Activated CD8-positive, alpha-beta memory T cell treated with anti-CD3 and anti-CD28 coated beads, Interleukin-2, amount 10 ng/mL, durations not matched to agents 7 days and 5 days (primary cell): ENCODE results near the gene FCMR. TPM values are rescaled to one million over a fixed set of nuclear protein-coding genes. Genes with fewer than 3 reads are reported as not detected.

ENCODE experiments used
- ATAC-seq: fragments of 150-1000 bp; cut with Tn5 transposase; one replicate; pipeline ENCODE4 v1.10.0; 2021; ENCODE audit warnings: moderate library complexity
- CTCF ChIA-PET: fragments of 350-600 bp; sonication (Branson Sonifier 250); formaldehyde crosslinking; loops from one replicate; lab custom pipeline; 2021; ENCODE audit warnings: antibody characterized with exemption; lab: Charles Lee
- DNase-seq: peaks from one replicate; pipeline ENCODE4 v3.0.0-alpha.2; 2020
- H3K27ac Mint-ChIP-seq: one replicate; pipeline ENCODE4 v1.8.0; 2021; ENCODE audit warnings: mild to moderate bottlenecking, mixed read lengths
- H3K27me3 Mint-ChIP-seq: one replicate; pipeline ENCODE4 v1.8.0; 2021; ENCODE audit warnings: mixed read lengths
- H3K36me3 Mint-ChIP-seq: one replicate; pipeline ENCODE4 v1.8.0; 2021; ENCODE audit warnings: mild to moderate bottlenecking, mixed read lengths
- H3K4me1 Mint-ChIP-seq: one replicate; pipeline ENCODE4 v1.8.0; 2021; ENCODE audit warnings: mixed read lengths
- H3K4me3 Mint-ChIP-seq: one replicate; pipeline ENCODE4 v1.8.0; 2021; ENCODE audit warnings: mild to moderate bottlenecking, moderate library complexity, mixed read lengths
- H3K9me3 Mint-ChIP-seq: one replicate; pipeline ENCODE4 v1.8.0; 2022; ENCODE audit warnings: low read depth, mixed read lengths
- total RNA-seq, 2 experiments: library from RNA; stranded (reverse); gene quantifications; one replicate each; pipeline ENCODE4 v1.2.3, GENCODE V29; 2021

The FCMR gene
- total RNA-seq, 2 experiments from 2014 or later = 33.0 to 37.2 TPM

DNA sequence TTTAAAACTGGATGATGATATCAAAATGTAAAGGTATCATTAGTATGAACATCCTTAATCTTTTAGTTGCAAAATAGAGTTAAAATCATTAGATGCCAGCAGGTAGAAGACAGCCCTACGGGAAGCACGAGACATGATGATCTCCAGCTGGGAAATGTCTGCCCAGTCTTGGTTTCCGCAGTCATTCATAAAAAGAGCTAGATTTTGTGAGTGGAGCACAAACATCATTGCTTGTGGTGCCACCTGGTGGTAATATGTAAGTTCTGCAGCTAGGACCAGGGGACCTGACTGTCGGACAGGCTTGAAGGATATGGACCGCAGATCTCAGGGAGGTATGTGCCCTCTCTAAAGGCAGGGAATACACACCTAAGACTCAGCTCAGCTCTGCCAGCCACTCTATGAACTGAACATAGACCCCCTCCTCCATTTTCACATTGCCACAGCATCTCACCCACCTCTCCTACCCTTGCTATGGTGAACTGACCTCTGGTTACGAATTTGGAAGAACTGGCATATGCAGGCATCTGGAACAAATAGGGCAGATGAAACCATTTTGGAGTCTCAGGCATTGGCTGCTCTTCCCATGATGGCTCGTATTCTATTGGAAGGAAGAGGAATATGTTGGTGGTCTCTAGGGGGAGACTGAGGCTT, 9.2 kb downstream of the FCMR start:
- Mint-ChIP-seq H3K4me3 (no peak overlapping the region), H3K9me3 (no peaks in the 10 kb centered on the region), H3K4me1 (peaks cover 40% of the 10 kb centered on the region), H3K27me3 (peaks cover 4% of the 10 kb centered on the region), H3K36me3 (peaks cover 9% of the 10 kb centered on the region), H3K27ac (no peak overlapping the region)
- CTCF ChIA-PET = interaction anchor here (0.6 to 5.1 kb wide), 69 partner anchors 9 to 305 kb away, joined by 3 to 145 read pairs (median 4); partner anchors contain the start of genes DYRK3, FCMR, IL20 and IL24
- peak; percentile 79 for DNase-seq
- peak; percentile 53 for ATAC-seq

DNA sequence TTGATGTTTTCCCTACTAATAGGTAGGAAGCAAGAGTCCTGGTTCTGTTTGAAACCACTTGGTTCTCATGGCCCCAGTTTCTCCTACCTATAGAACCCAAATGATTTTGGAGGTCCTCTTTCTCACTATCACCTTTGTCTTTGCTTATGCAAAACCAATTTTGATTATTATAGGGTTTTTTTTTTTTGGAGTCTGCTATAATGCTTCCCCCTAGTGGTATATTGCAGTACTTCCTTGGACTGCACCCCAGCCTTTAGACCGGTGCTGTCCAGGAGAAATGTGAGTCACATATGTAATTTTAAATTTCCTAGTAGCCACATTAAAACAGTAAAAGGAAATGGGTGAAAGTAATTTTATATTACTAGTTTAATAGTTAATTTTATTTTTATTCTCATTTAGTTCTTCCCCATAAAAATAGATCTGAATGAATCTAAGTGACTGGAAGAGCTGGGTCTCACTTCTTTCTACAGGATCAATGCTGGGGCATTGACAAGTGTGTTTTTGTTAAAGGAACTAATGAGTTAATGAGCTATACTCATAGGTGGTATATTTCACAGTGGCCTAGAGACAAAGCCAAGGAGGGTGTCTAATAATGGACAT, 10.6 kb downstream of the FCMR start:
- CTCF ChIA-PET = interaction anchor here (0.7 to 5.1 kb wide), 34 partner anchors 9 to 280 kb away, joined by 3 to 145 read pairs (median 10); partner anchors contain the start of genes FCMR, IL20 and IL24
- H3K36me3 Mint-ChIP-seq = peaks cover 11% of the 10 kb centered on the region
- H3K9me3 Mint-ChIP-seq = no peaks in the 10 kb centered on the region
- H3K4me3 Mint-ChIP-seq = no peak overlapping the region
- ATAC-seq = peak; percentile 42
- peak; percentile 54 for DNase-seq
- peaks cover 33% of the 10 kb centered on the region for H3K4me1 Mint-ChIP-seq
- H3K27ac Mint-ChIP-seq = no peak overlapping the region
- peaks cover 4% of the 10 kb centered on the region for H3K27me3 Mint-ChIP-seq

DNA sequence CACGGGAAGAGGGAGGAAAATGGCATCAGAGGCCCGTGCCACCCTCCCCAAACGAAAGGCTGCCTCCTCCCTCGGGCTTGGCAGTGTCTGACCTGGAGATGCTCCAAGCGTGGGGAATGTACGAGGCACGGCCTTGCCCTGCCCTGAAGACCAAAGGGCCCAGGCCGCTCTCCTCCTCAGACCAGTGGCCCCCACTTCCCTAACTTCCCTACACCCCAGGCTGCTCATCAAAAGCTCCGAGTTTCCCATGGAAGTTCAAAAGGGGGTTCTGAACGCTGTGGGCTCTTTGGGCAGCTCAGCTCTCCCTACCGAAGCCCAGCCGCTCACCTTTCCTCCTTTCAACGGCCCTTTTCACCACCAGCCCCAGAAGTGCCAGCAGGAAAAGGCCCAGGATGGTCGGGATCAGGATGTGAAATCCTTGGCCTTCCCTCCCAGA, 11.8 kb downstream of the FCMR start:
- DNase-seq (no peak), ATAC-seq (no peak)
- Mint-ChIP-seq H3K36me3 (peaks cover 13% of the 10 kb centered on the region), H3K4me1 (peaks cover 34% of the 10 kb centered on the region), H3K9me3 (no peaks in the 10 kb centered on the region), H3K27me3 (peaks cover 4% of the 10 kb centered on the region), H3K4me3 (peak overlapping the region; percentile 15), H3K27ac (no peak overlapping the region)
- CTCF ChIA-PET = interaction anchor here (0.9 to 4.0 kb wide), 25 partner anchors 8 to 246 kb away, joined by 3 to 35 read pairs (median 6); partner anchors contain the start of genes FCMR, IL20 and IL24

DNA sequence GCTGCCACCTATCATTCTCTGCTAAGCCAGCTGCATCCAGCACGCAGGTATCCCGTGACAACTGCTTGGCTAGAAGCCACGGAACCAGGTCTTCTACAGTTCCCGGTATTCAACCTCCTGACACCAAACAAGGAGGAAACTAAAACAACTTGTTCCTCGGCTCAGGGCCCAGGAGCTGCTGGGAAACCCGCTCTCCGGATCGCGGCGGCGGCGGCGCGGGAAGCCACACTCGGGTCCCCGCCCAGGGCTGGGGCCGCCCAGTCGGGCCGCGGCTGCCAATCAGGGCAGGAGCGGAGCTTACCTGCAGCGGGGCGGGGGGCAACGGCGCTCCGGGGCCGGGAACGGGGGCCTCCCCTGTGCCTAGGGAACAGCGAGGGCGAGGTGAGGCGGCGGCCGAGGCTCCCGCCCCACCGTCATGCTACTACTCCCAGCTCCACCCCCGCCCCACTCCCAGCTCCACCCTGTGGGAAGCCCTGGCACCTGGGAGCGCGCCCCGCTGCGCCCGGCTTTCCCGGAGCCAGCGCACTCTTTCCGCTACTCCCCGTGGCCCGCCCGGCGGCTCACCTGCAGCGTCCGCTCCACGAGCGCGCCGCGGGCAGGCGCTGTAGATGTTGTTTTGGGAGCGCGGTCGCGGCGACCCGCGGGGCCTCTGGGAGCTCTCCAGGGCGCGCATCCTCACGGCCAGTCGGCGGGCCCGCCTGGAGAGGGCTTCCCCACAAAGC, 12.4 kb downstream of the FCMR start:
- peaks cover 4% of the 10 kb centered on the region for H3K27me3 Mint-ChIP-seq
- no peaks in the 10 kb centered on the region for H3K9me3 Mint-ChIP-seq
- H3K36me3 Mint-ChIP-seq = peaks cover 19% of the 10 kb centered on the region
- CTCF ChIA-PET = interaction anchor here (0.7 to 4.0 kb wide), 30 partner anchors 9 to 245 kb away, joined by 3 to 35 read pairs (median 4); partner anchors contain the start of genes FCMR, IL20 and IL24
- no peak overlapping the region for H3K27ac Mint-ChIP-seq
- H3K4me1 Mint-ChIP-seq = peaks cover 38% of the 10 kb centered on the region
- peak; percentile 52 for ATAC-seq
- DNase-seq = no peak
- H3K4me3 Mint-ChIP-seq = peak overlapping the region; percentile 39

DNA sequence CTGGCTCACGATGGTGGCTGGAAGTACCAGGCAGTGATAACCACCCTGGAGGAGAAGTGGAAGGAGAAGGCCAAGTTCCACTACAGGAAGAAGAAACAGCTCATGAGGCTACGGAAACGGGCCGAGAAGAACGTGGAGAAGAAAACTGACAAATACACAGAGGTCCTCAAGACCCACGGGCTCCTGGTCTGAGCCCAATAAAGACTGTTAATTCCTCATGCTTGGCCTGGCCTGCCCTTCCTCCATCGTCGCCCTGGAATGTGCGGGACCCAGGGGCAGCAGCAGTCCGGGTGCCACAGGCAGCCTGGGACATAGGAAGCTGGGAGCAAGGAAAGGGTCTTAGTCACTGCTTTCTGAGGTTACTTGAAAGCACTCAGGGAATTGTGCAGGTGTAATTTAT, 13.7 kb downstream of the FCMR start:
- CTCF ChIA-PET = interaction anchor here (1.1 to 4.0 kb wide), 12 partner anchors 8 to 182 kb away, joined by 3 to 35 read pairs (median 8); partner anchors contain the start of gene IL20
- Mint-ChIP-seq H3K9me3 (no peaks in the 10 kb centered on the region), H3K27ac (no peak overlapping the region), H3K4me3 (no peak overlapping the region), H3K27me3 (peaks cover 4% of the 10 kb centered on the region), H3K36me3 (peaks cover 23% of the 10 kb centered on the region), H3K4me1 (peaks cover 38% of the 10 kb centered on the region)
- DNase-seq = no peak
- ATAC-seq = no peak

DNA sequence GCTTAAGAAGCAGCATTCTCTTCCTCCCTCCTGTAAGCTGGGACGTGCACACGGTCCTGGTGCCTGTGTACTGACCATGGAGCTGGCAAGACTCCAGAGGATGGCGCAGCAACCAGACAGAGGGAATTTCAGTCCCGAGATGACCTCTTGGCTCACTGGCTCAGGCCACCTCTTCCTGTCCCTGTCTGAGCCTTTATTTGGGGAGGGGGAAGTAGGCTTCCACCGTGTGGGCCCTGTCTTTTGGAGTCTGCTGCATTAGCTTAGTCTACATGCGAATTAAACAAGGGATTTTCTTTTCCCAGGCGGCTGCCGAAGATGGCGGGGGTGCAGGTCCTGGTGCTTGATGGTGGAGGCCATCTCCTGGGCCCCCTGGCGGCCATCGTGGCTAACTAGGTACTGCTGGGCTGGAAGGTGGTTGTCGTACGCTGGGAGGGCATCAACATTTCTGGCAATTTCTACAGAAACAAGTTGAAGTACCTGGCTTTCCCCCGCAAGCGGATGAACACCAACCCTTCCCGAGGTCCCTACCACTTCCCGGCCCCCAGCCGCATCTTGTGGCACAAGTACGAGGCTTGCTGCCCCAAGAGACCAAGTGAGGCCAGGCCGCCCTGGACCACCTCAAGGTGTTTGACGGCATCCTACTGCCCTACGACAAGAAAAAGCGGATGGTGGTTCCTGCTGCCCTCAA, 14.3 kb downstream of the FCMR start:
- peaks cover 25% of the 10 kb centered on the region for H3K36me3 Mint-ChIP-seq
- no peaks in the 10 kb centered on the region for H3K9me3 Mint-ChIP-seq
- H3K27ac Mint-ChIP-seq = no peak overlapping the region
- peaks cover 4% of the 10 kb centered on the region for H3K27me3 Mint-ChIP-seq
- DNase-seq (no peak), ATAC-seq (no peak)
- peaks cover 34% of the 10 kb centered on the region for H3K4me1 Mint-ChIP-seq
- no peak overlapping the region for H3K4me3 Mint-ChIP-seq
- CTCF ChIA-PET = interaction anchor here (1.1 to 4.0 kb wide), 13 partner anchors 12 to 193 kb away, joined by 3 to 32 read pairs (median 7); no protein-coding TSS in a partner anchor

DNA sequence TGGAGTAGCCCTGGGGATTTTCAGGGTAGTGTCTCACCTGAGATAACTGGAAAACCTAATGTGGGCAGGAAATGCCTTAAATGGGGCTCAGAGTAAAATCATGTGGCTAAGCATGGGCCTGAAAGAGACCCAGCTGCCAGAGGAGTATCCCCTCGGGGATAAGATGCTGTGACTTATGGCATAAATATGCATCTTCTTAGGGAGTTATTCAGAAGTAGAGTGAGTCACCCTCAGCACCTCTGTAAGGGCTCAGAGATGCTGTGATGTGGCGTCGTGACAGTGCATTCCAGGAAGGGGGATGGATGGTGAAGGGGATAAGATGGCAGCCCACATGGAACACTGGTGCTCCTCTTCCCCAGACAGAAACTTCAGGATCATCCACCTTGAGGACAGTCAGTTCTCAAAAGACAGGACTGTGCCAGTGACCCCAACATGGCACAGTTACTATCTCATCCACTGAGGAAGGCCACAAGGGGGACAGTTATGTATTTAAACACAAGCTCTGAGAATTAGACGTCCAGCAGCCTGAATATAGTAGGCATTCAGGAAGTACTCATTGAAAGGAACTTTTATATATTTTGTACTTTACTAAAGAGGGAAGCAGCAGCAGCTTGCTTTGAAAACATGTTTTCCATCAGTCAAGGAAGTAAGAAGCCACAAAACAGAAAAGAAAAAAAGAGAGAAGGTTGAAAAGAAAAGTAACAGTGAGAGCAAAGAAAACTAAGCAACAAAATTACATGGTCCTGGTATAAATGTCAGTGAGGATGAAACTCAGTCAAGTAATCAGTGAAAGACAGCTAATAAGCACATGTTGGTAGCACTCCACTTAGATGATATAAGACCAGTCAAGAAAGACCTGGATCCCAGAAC, 16.2 kb downstream of the FCMR start:
- no peak for DNase-seq
- Mint-ChIP-seq H3K36me3 (peaks cover 22% of the 10 kb centered on the region), H3K9me3 (no peaks in the 10 kb centered on the region), H3K27ac (peak overlapping the region; percentile 7), H3K27me3 (peaks cover 4% of the 10 kb centered on the region), H3K4me1 (peaks cover 30% of the 10 kb centered on the region), H3K4me3 (peak overlapping the region; percentile 1)
- CTCF ChIA-PET = interaction anchor here (0.7 to 2.6 kb wide), 17 partner anchors 9 to 256 kb away, joined by 3 to 9 read pairs (median 5); partner anchors contain the start of gene IL20
- ATAC-seq = no peak

DNA sequence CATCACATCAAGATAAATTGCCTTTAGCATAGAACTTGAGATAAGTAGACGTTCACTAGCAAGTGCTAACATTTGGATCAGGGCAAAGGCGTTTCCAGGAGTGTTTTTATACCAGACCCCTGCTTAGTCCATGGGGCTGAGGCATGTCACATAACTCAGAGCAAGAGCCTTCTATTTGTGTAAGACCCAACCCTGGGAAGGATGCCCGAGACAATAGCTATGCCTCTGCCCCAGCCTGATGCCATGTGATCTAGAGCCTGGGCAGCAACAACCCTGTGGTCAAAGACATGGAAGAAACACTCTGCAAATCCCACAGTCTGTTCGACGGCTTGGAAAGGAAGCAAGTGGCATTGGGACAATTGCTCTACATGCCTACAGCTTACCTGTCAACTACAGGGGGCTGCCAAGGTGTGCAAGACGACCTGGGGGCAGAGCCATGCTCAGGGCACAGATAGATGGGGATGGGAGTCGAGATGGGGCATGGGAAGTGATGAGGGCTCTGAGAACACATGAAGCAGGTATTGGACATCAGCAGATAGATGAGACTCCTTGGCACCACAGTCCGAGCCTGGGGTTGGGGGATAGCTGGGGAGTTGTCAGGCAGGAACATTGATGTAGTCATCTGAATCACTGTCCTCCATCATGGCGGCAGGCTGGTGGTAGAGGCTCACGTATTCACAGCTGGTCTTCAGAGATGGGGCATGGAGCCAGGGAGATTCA, 17.2 kb downstream of the FCMR start:
- Mint-ChIP-seq H3K9me3 (no peaks in the 10 kb centered on the region), H3K4me3 (no peak overlapping the region), H3K27me3 (peaks cover 4% of the 10 kb centered on the region), H3K27ac (no peak overlapping the region), H3K4me1 (peaks cover 30% of the 10 kb centered on the region), H3K36me3 (peaks cover 22% of the 10 kb centered on the region)
- no peak for ATAC-seq
- CTCF ChIA-PET = interaction anchor here (1.2 to 2.6 kb wide), 7 partner anchors 8 to 178 kb away, joined by 3 to 8 read pairs (median 5); no protein-coding TSS in a partner anchor
- no peak for DNase-seq

DNA sequence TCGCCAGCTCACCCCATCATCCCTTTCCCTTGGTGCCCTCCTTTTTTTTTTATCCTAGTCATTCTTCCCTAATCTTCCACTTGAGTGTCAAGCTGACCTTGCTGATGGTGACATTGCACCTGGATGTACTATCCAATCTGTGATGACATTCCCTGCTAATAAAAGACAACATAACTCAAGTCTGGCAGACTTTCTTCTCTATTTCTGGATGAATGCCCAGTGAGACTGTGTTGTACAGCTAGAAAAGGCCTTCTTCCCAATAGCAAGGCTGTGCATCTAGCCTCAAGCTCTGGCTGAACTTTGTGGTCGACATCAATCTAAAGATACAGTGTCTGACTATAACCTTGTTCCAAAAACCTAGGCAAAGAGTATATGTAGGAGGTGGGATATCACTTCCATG, 18.1 kb downstream of the FCMR start:
- Mint-ChIP-seq H3K9me3 (no peaks in the 10 kb centered on the region), H3K27ac (no peak overlapping the region), H3K36me3 (peaks cover 20% of the 10 kb centered on the region), H3K4me1 (peaks cover 26% of the 10 kb centered on the region), H3K4me3 (no peak overlapping the region), H3K27me3 (peaks cover under 1% of the 10 kb centered on the region)
- ATAC-seq (no peak), DNase-seq (no peak)
- CTCF ChIA-PET = interaction anchor here (0.8 to 1.6 kb wide), 4 partner anchors 8 to 169 kb away, joined by 3 to 5 read pairs (median 4); no protein-coding TSS in a partner anchor

DNA sequence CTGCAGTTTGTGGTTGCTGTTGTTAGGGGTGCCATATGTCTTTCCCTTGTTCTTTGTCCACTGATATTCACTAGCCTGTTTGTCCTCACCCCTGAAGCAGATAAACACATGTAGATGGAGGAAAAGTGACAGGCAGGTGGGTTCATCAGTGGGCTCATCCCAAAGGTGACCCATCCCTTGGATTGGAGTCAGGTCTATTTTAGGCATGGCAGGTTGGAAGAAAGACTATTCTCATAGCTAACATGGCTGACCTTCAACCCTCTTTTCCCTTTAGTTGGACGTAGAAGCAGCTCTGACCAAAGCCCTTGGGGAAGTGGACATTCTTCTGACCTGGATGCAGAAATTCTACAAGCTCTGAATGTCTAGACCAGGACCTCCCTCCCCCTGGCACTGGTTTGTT, 19.0 kb downstream of the FCMR start:
- Mint-ChIP-seq H3K27ac (no peak overlapping the region), H3K4me1 (peaks cover 22% of the 10 kb centered on the region), H3K27me3 (no peaks in the 10 kb centered on the region), H3K36me3 (peaks cover 18% of the 10 kb centered on the region), H3K9me3 (no peaks in the 10 kb centered on the region), H3K4me3 (no peak overlapping the region)
- DNase-seq = no peak
- ATAC-seq = no peak
- CTCF ChIA-PET = interaction anchor here (1.3 kb wide), 1 partner anchor 93 kb away, joined by 3 read pairs; no protein-coding TSS in a partner anchor

DNA sequence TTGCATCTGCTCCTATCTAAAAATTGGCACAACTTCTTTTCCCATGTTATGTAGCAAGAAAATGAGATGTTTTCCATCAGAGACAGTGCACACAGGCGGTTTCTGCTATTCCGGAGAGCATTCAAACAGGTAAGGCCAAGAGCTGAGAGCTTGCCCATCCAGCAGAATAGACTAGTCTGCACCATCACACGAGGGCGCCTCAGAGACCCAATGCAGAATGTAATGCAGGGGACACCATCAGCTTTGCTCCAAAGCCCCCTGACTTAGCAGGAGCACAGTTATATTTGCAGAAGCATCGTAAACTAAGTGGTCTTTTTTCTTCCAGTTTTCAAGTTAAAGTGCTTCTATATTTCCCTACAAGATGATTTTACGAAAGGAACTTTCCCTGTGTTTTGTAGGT, 19.8 kb downstream of the FCMR start:
- no peak for ATAC-seq
- Mint-ChIP-seq H3K36me3 (peaks cover 18% of the 10 kb centered on the region), H3K4me3 (no peak overlapping the region), H3K27me3 (peaks cover 2% of the 10 kb centered on the region), H3K9me3 (no peaks in the 10 kb centered on the region), H3K4me1 (peaks cover 29% of the 10 kb centered on the region), H3K27ac (no peak overlapping the region)
- CTCF ChIA-PET = interaction anchor here (0.8 to 2.6 kb wide), 4 partner anchors 10 to 175 kb away, joined by 3 to 11 read pairs (median 5); no protein-coding TSS in a partner anchor
- DNase-seq = no peak
